ENCODE measurements around the gene TMEM271.
"Not testable (repeated sequence)": the region's sequence is repeated elsewhere in the genome, so short reads cannot be mapped to it uniquely, and the experiment has no call there.

Gene TMEM271

GRCh38 chr4:554793-555320, 21.2 kb downstream of the TMEM271 start:
- not testable (repeated sequence) for H4K91ac ChIP-seq (ENCODE audit: low read length); H3K36me3 ChIP-seq (ENCODE audit: control insufficient read depth in 1 of 2, insufficient read depth in 2 of 2, low read depth in 1 of 2, low read length in 2 of 2); H3K9ac ChIP-seq (ENCODE audit: low read length); H2AK5ac ChIP-seq (ENCODE audit: low read length, severe bottlenecking); H3K27me3 ChIP-seq (ENCODE audit: control insufficient read depth in 1 of 2, insufficient read depth in 1 of 2, low read length in 2 of 2); H3K4me2 ChIP-seq (ENCODE audit: low read length, poor library complexity, severe bottlenecking); DNase-seq; H3K4ac ChIP-seq (ENCODE audit: low read depth in 1 of 2, low read length in 2 of 2); H3K79me1 ChIP-seq (replicated peaks; ENCODE audit: low read length, poor library complexity, severe bottlenecking); H4K8ac ChIP-seq (ENCODE audit: low read length); H2BK12ac ChIP-seq (ENCODE audit: low read length in 2 of 2); H3K4me3 ChIP-seq (ENCODE audit: insufficient read depth in 1 of 2, low read depth in 1 of 2, low read length in 2 of 2); H2BK5ac ChIP-seq (ENCODE audit: low read depth, low read length, poor library complexity, severe bottlenecking); H3K23ac ChIP-seq (ENCODE audit: low read length in 2 of 2); H3K14ac ChIP-seq (ENCODE audit: low read length in 2 of 2); H3K27ac ChIP-seq (ENCODE audit: low read length, poor library complexity, severe bottlenecking); H2BK15ac ChIP-seq (ENCODE audit: low read depth, poor library complexity, severe bottlenecking); H3K9me3 ChIP-seq (ENCODE audit: control insufficient read depth, low read length); H2BK120ac ChIP-seq (ENCODE audit: low read depth, low read length); H2AFZ ChIP-seq (ENCODE audit: low read depth, low read length); H3K18ac ChIP-seq (ENCODE audit: low read depth in 1 of 2, low read length in 2 of 2); H3K4me1 ChIP-seq (ENCODE audit: control insufficient read depth, insufficient read depth, low read depth, low read length)
- 66% methylated on average over 3 of the region's 3 CpGs for WGBS

GRCh38 chr4:552019-552418, 24.1 kb downstream of the TMEM271 start:
- Histone ChIP-seq H3K18ac (ENCODE audit: low read depth in 1 of 2, low read length in 2 of 2) (no peak overlapping the region), H3K9me3 (ENCODE audit: control insufficient read depth, low read length) (no peaks in the 10 kb centered on the region), H4K8ac (ENCODE audit: low read length) (no peak overlapping the region), H3K27ac (ENCODE audit: low read length, poor library complexity, severe bottlenecking) (no peak overlapping the region), H2BK12ac (ENCODE audit: low read length in 2 of 2) (no peak overlapping the region), H3K9ac (ENCODE audit: low read length) (no peak overlapping the region), H3K36me3 (ENCODE audit: control insufficient read depth in 1 of 2, insufficient read depth in 2 of 2, low read depth in 1 of 2, low read length in 2 of 2) (no peaks in the 10 kb centered on the region), H3K27me3 (ENCODE audit: control insufficient read depth in 1 of 2, insufficient read depth in 1 of 2, low read length in 2 of 2) (peaks cover 0 to 3% of the 10 kb centered on the region in 2 experiments), H4K91ac (ENCODE audit: low read length) (no peak overlapping the region), H2BK5ac (ENCODE audit: low read depth, low read length, poor library complexity, severe bottlenecking) (no peak overlapping the region), H3K4ac (ENCODE audit: low read depth in 1 of 2, low read length in 2 of 2) (no peak overlapping the region), H3K4me2 (ENCODE audit: low read length, poor library complexity, severe bottlenecking) (no peak overlapping the region), H2AFZ (ENCODE audit: low read depth, low read length) (no peak overlapping the region), H2AK5ac (ENCODE audit: low read length, severe bottlenecking) (no peak overlapping the region), H2BK120ac (ENCODE audit: low read depth, low read length) (no peak overlapping the region), H3K23ac (ENCODE audit: low read length in 2 of 2) (no peak overlapping the region), H3K79me1 (replicated peaks; ENCODE audit: low read length, poor library complexity, severe bottlenecking) (no peaks in the 10 kb centered on the region), H3K4me3 (ENCODE audit: insufficient read depth in 1 of 2, low read depth in 1 of 2, low read length in 2 of 2) (no peak overlapping the region), H3K14ac (ENCODE audit: low read length in 2 of 2) (no peak overlapping the region), H3K4me1 (ENCODE audit: control insufficient read depth, insufficient read depth, low read depth, low read length) (no peaks in the 10 kb centered on the region), H2BK15ac (ENCODE audit: low read depth, poor library complexity, severe bottlenecking) (no peak overlapping the region)
- no peak for DNase-seq
- 57% methylated on average over 5 of the region's 5 CpGs for WGBS

- H2AK5ac ChIP-seq (ENCODE audit: low read length, severe bottlenecking); H2BK120ac ChIP-seq (ENCODE audit: low read depth, low read length); H3K4me3 ChIP-seq (ENCODE audit: insufficient read depth in 1 of 2, low read depth in 1 of 2, low read length in 2 of 2); H3K4me2 ChIP-seq (ENCODE audit: low read length, poor library complexity, severe bottlenecking); H3K79me1 ChIP-seq (replicated peaks; ENCODE audit: low read length, poor library complexity, severe bottlenecking); H2AFZ ChIP-seq (ENCODE audit: low read depth, low read length); H2BK12ac ChIP-seq (ENCODE audit: low read length in 2 of 2); H3K18ac ChIP-seq (ENCODE audit: low read depth in 1 of 2, low read length in 2 of 2); H3K14ac ChIP-seq (ENCODE audit: low read length in 2 of 2); H3K4ac ChIP-seq (ENCODE audit: low read depth in 1 of 2, low read length in 2 of 2); H4K91ac ChIP-seq (ENCODE audit: low read length); H4K8ac ChIP-seq (ENCODE audit: low read length); H3K4me1 ChIP-seq (ENCODE audit: control insufficient read depth, insufficient read depth, low read depth, low read length); H2BK15ac ChIP-seq (ENCODE audit: low read depth, poor library complexity, severe bottlenecking); H3K27me3 ChIP-seq (ENCODE audit: control insufficient read depth in 1 of 2, insufficient read depth in 1 of 2, low read length in 2 of 2); DNase-seq; H3K27ac ChIP-seq (ENCODE audit: low read length, poor library complexity, severe bottlenecking); H3K9me3 ChIP-seq (ENCODE audit: control insufficient read depth, low read length); H2BK5ac ChIP-seq (ENCODE audit: low read depth, low read length, poor library complexity, severe bottlenecking); H3K23ac ChIP-seq (ENCODE audit: low read length in 2 of 2); H3K9ac ChIP-seq (ENCODE audit: low read length); H3K36me3 ChIP-seq (ENCODE audit: control insufficient read depth in 1 of 2, insufficient read depth in 2 of 2, low read depth in 1 of 2, low read length in 2 of 2): not testable (repeated sequence)
- WGBS: 93% methylated on average over 24 of the region's 27 CpGs
Observed at GRCh38 chr4:550268-550667, 25.8 kb downstream of the TMEM271 start.

GRCh38 chr4:548976-549375, 27.1 kb downstream of the TMEM271 start:
- DNase-seq: no peak
- H3K23ac ChIP-seq (ENCODE audit: low read length in 2 of 2): no peak overlapping the region
- no peak overlapping the region for H3K14ac ChIP-seq (ENCODE audit: low read length in 2 of 2)
- H4K91ac ChIP-seq (ENCODE audit: low read length): no peak overlapping the region
- H3K4me2 ChIP-seq (ENCODE audit: low read length, poor library complexity, severe bottlenecking): no peak overlapping the region
- H2BK5ac ChIP-seq (ENCODE audit: low read depth, low read length, poor library complexity, severe bottlenecking): no peak overlapping the region
- no peak overlapping the region for H2BK12ac ChIP-seq (ENCODE audit: low read length in 2 of 2)
- no peaks in the 10 kb centered on the region for H3K36me3 ChIP-seq (ENCODE audit: control insufficient read depth in 1 of 2, insufficient read depth in 2 of 2, low read depth in 1 of 2, low read length in 2 of 2)
- H3K4me1 ChIP-seq (ENCODE audit: control insufficient read depth, insufficient read depth, low read depth, low read length): no peaks in the 10 kb centered on the region
- H3K18ac ChIP-seq (ENCODE audit: low read depth in 1 of 2, low read length in 2 of 2): no peak overlapping the region
- H3K4me3 ChIP-seq (ENCODE audit: insufficient read depth in 1 of 2, low read depth in 1 of 2, low read length in 2 of 2): no peak overlapping the region
- no peak overlapping the region for H2BK120ac ChIP-seq (ENCODE audit: low read depth, low read length)
- no peak overlapping the region for H2AK5ac ChIP-seq (ENCODE audit: low read length, severe bottlenecking)
- H4K8ac ChIP-seq (ENCODE audit: low read length): no peak overlapping the region
- no peaks in the 10 kb centered on the region for H3K79me1 ChIP-seq (replicated peaks; ENCODE audit: low read length, poor library complexity, severe bottlenecking)
- no peaks in the 10 kb centered on the region for H3K9me3 ChIP-seq (ENCODE audit: control insufficient read depth, low read length)
- H2AFZ ChIP-seq (ENCODE audit: low read depth, low read length): no peak overlapping the region
- H3K4ac ChIP-seq (ENCODE audit: low read depth in 1 of 2, low read length in 2 of 2): no peak overlapping the region
- WGBS: 53% methylated on average over 5 of the region's 8 CpGs
- peaks cover 3% of the 10 kb centered on the region in 2 experiments for H3K27me3 ChIP-seq (ENCODE audit: control insufficient read depth in 1 of 2, insufficient read depth in 1 of 2, low read length in 2 of 2)
- H3K9ac ChIP-seq (ENCODE audit: low read length): no peak overlapping the region
- no peak overlapping the region for H2BK15ac ChIP-seq (ENCODE audit: low read depth, poor library complexity, severe bottlenecking)
- H3K27ac ChIP-seq (ENCODE audit: low read length, poor library complexity, severe bottlenecking): no peak overlapping the region

Measured in mesenchymal stem cell (in vitro differentiated cells and primary cell).